ENCODE measurements around the gene NEUROD2.
A peak's percentile ranks its signal among the peaks of the same experiment; 100 is the strongest.

The NEUROD2 gene

DNA sequence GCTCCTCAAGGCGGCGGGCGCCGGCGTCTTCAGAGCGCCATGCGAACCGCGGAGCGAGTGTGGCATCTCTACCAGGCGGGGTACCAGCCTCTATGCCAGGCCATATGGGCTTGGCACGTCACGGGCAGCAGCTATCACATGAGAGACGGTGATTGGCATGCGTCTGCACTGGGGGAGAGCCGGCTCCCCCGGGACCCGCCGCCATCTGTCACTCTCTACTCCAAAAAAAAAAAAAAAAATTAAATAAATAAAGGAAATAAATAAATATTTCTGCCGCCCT is at the start of gene NEUROD2:
TSS of gene NEUROD2 (minus strand) at position 70 of the 280 bp plus-strand sequence. CDS start 1,321 bp downstream, outside the sequence.
- no peak for DNase-seq

DNA sequence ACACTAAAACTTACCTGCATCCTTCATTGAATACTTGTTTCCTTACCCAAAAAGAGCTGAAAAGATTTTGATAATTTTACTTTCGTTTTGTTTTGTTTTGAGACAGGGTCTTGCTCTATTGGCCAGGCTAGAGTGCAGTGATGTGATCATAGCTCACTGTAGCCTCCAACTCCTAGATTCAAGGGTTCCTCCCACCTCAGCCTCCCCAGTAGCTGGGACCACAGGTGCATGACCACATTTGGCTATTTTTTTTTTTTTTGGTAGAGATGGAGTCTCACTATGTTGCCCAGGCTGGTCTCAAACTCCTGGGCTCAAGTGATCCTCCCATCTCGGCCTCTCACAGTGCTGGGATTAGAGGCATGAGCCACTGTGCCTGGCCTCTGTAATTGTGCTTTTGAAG is 47.4 kb upstream of the NEUROD2 start:
- no peak for DNase-seq

DNA sequence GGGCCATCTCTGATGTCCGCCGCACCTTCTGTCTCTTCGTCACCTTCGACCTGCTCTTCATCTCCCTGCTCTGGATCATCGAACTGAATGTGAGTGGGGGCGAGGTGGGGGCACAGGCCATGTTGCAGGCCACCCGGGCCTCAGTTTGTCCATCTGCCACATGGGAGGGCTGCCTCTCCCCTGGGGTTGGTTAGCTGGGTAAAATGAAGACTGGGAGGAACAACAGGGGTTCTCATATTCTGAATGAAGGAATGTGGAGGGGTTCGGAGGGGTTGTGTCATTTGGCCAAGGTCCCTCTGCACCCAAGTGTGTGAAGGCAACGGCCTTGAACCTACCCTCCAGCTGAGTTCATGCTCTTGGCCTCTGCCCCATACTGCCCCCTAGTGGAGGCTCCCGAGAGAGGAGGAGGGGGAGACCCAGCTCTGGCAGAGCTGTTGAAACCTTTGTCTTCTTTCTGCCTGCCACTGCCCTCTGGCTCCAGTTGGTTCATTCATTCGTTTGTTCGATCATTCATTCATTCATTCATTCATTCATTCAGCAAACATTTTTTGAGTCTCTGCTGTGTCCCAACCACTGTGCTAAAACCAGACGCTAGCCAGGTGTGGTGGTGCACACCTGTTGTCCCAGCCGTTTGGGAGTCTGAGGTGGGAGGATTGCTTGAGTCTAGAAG is 46.1 kb upstream of the NEUROD2 start:
- DNase-seq, result peak; percentile 18

DNA sequence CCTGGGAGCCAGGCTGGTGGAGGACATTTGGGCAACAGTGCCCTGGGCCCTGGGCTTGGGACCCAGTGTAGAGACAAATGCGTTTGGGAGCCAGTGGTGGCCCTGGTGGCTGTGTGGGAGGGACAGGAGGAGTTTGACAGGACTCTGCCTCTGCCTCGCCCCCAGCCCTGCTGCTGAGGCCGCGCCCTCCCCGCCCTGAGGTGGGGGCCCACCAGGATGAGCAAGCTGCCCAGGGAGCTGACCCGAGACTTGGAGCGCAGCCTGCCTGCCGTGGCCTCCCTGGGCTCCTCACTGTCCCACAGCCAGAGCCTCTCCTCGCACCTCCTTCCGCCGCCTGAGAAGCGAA is 45.6 kb upstream of the NEUROD2 start:
- DNase-seq, result no peak

DNA sequence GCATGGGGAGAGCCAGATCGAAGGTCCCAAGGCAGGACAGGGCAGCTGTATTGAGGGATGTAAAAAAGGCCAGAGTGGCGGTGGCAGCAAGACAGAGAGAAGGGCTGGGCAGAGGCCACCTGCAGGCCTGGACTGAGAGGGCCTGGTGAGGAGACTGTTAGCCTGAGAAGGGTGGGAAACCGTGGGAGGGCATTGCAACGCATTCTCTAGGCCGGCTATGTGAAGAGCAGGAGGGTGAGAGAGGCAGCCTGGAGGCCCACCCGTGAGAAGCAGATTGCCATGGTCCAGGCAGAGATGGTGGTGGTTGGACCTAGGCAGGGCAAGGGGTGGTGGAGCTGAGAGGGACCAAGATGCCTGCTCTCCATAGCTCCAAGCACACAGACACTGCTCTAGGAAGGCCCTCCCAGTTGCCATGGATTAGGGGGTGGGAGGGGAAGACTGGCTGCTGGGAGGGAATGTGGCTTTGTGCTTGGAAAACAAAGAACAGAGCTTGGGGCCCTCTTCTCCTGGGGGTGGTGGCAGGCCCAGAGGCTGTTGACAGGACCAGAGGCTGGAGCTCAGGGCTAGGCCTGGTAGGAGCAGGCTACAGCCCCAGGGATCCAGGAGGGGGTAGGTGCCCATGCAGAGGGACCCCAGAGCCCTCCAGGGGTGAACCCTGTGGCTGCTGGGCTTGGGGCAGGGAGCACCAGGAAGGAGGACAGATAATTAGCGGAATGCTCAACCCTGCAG is 45.0 kb upstream of the NEUROD2 start:
- DNase-seq, result no peak

DNA sequence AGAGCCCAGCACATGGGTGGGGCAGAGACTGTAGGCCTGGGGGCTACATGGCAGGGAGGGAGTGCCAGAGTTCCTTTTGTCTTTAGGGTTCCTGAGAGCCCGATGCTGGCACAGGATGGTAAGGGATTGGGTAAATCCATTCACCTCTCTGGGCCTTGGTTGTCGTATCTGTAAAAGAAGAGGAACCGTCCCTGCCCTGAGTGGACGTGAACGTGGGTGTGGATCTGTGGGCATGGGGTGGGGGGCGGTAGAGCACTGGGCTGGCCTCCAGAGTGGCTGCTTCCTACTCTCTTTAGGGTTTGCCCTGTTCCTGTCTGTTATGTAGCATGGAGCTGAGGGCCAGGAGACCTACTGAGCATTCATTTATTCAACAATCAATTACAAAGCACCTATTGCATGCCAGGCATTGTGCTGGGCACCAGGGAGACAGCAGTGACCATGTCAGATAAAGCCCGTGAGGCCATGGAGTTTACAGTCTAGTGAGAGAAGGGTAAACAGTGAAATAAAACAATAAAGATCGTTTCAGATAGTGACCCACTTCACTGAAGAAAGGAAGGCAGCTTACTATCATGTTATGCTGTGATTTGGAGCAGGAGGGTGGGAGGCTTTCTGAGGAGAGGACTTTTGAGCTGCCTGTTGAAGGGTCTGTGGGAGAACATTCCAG is 44.3 kb upstream of the NEUROD2 start:
- DNase-seq, result no peak

DNA sequence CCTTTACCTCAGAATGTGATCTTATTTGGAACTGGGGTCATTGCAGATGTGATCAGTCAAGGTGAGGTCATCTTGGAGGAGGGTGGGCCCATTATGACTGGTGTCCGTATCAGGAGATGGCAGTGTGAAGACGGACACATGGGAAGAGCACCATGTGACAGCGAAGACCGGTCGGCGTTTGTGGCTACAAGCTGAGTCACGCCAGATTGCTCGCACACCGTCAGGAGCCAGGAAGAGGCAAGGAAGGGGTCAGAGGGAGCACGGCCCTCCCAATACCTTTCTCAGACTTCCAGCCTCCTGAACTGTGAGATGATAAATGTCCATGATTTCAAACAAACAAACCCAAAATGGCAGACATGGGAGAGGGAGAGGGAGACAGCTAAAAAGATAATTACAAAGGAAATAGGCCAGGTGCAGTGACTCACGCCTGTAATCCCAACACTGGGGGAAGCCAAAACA is 42.4 kb upstream of the NEUROD2 start:
- DNase-seq, result no peak

DNA sequence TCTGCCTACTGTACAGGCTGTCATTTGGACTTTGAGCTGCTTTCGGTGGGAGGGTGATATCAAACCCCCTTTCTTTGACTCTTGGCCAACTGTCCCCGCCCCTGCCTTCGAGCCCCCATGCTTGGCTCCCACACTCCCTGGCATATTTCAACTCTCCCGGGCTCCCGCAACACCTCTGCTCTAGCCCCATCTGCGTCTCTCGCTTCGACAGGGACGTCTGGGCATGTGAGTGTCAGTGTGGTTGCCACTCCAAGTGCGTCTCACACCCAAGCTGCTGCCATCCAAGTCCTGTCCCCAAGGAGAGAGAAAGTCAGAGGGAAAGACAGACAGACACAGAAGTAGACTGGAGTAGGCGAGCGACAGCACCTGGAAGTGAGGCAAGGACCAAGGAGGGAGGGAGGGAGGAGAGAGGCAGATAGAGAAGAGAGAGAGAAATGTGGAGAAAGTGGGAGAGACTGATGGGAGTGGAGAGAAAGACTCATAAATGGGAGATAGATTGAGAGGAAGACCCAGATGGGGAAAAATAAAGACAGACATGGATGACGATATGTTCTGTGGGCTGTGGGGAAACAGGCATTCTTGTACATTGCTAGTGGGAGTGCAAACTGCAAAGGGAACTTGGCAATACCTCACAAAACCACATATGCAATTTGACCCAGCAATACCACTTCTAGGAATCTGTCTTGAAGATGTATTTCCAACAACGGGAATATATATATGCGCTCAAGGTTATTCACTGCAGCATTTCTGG is 41.1 kb upstream of the NEUROD2 start:
- DNase-seq, result no peak

DNA sequence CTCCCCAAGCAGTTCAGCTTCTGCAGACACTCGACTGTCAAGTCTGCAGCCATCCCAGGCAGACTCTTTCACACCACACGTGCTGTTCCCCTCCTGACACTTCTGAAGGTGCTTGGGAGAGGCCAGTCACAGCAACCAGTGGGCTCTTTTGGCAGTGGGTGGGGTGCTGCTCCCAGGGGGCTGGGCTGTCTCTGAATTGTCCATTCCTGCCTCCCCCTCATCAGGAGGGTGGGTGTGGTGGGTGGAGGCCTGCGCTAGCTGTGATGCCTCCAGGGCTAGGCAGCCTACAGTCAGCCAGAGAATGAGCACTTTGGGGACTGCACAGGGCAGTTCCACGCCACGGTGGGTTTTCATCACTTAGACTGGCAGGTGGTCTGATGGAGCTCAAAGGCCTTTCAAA is 39.5 kb upstream of the NEUROD2 start:
- DNase-seq, result no peak

DNA sequence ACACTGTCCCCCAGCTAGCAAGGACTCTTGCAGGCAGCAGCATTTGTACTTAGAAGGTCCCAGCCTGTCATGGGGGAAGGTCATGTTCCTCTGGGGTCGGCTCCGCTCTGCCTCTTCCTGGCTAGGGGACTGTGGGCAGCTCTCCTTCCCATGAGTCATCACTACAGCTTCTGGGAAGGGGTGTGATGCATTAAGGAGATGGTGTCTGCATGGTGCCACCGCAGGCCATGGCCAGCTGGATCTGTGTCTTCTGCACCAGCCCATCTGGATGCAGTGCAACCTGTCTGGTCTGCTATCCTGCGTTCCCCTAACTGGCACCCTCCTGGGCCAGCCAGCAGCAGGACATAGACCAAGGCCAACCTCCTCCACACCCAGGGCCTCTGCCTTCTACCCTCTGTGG is 35.6 kb upstream of the NEUROD2 start:
- DNase-seq, result no peak

DNA sequence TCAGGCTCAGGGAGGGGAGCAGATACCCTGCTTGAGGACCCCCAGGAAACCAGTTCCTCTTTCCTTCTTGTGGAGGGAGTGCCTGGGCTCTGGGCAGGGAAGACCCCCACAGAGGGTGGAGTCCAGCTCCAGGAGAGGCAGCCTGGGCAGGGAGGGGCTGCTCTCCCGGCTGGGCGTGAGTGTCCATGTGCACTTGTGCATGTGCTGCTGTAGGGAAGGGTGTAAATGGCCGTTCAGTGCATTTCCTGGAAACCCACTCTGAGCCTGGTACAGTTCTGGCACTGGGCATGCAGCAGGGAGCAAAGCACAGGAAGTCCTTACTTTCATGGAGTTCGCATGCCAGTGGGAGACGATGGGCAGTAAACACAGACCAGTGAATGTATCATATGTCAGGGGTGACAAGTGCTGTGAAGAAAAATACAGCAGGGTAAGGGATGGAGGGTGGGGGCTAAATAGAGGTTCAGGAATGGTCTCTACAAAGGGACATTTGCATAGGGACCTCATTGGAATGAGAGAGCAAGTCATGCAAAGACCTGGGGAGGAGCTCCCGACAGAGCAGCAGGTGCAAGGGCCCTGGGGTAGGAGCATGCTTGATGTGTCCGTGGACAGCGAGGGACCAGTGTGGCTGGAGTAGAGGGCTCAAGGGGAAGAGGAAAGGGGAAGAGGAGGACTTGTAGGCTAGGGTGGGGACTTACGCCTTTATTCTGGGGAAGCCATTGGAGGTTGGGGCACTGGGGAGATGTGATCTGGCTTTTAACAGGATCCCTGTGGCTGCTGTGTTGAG is 34.8 kb upstream of the NEUROD2 start:
- no peak for DNase-seq

DNA sequence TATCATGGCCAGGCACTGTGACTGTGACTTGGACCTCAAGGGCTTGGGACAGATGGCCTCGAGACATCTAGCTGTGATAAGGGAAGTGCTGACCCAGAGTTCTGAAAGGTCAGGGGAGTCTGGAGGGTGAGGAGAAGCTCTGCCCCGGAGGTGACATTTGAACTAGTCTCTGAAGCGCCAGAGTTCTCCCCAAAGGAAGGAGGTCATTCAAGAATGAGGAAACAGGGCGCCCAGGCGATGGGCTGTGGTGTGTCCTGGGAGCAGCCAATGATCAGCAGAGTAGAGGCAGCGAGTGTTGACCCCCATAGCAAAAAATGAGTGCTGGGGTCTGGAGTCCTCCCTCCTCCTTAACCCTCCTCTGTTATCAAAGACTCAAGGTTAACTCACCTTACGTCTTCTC is 34.2 kb upstream of the NEUROD2 start:
- no peak for DNase-seq

DNA sequence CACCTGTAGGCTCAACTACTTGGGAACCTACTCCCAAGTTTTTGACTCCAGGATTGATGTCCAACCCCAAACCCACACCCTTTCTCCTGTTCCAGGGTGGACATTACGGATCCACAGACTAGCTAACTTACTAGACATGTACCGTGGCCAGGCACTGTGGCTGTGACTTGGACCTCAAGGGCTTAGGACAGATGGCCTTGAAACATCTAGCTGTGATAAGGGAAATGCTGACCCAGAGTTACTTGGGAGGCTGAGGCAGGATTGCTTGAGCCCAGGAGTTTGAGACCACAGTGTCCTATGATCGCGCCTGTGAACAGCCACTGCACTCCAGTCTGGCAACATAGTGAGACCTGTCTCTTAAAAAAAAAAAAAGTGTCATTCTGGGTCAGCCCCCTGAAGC is 33.4 kb upstream of the NEUROD2 start:
- DNase-seq, result no peak

DNA sequence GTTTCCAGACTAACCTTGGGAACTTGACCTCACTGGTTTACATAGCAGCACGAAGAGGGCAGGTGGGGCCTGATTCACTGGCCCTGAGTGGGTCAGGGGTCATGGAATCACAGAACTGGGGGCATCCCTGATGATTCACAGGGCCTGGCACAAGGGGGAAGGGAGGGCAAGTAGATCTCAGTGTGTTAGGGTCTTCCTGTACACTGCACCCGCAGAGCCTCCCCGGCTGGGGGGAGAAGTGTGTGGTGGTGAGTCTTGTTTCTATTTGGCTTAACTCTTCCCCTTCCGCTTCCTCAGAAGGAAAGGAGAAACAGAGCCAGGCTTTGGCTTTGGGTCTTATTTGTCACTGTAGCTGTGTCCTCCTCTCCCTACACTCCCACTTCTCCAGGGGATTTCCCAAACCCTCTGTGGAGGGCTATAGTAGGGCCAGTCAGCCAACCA is 32.9 kb upstream of the NEUROD2 start:
- no peak for DNase-seq

DNA sequence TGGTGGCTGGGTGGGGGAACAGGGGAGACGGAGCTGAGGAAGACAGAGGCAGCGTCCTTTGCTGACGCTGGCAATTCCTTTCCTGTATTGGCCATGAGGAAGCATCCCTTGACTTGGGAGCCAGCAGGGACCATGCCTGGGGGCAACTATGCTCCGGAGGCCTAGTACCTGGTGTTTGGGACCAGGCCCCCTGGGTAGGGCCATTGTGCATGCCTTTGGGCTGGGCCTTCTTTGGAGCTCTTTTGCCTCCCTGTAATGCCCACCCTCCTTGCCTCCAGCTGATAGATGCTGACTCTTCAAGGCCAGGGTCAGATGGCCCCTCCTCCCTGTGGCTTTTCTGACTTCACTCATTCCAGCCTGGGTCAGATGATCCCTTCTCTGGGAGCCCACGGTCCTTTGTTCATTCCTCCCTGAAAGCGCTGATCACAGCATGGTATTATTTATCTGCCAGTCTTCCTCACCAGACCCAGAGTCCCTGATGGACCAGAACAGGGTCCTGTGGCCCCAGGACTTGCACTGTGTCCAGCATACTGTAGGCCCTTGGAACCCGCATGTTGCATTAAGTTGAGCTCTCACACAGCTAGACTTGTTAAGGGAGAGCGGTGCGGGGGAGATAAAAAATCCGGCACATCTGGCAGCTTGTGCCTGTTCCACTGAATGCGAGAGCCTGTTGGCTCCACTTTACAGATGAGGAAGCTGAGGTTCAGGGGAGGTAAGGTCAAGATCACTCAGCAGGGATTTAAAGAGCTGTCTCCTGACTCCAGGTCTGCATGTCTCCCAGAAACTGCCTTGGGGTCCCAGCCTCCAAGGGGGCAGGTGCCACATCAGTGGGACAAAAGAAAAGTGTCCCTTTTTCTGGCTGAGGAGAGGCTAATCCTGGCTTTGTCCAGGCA is 32.1 kb upstream of the NEUROD2 start:
- no peak for DNase-seq

DNA sequence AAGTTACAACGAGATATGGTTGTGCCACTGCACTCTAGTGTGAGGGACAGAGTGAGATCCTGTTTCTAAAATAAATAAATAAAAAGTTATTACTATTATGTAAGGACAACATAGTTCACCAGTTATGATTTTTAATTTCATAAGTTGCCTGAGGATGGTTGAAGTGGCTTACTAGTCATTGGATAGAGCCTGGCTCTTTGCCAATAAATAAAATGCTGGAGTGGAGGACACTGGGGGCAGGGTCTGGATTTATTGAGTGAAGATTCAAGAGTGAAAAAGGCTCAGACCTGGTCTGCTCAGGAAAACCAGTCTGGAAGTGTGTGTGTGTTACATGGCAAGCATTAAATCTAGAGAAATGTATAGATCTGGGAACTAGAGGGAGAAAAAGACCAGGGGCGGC is 31.3 kb upstream of the NEUROD2 start:
- DNase-seq, result no peak

DNA sequence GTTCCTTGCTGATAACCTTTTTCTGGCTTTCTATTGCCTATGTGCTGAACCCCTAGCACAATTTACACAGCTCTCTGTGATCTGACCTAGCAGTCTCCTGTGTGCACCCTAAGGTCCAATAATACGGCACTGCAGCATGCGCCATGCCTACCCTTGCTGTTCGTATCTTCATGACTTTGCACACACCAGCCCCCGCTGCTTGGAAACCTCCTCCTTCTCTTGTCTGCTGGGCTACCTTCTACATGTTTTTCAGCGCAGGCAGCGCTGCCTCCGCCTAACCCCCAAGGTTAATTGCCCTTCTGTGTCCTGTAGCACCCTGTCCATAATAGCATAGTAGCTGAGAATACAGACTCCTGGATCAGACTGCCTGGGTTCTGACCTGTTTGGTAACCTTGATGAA is 30.6 kb upstream of the NEUROD2 start:
- DNase-seq, result no peak

DNA sequence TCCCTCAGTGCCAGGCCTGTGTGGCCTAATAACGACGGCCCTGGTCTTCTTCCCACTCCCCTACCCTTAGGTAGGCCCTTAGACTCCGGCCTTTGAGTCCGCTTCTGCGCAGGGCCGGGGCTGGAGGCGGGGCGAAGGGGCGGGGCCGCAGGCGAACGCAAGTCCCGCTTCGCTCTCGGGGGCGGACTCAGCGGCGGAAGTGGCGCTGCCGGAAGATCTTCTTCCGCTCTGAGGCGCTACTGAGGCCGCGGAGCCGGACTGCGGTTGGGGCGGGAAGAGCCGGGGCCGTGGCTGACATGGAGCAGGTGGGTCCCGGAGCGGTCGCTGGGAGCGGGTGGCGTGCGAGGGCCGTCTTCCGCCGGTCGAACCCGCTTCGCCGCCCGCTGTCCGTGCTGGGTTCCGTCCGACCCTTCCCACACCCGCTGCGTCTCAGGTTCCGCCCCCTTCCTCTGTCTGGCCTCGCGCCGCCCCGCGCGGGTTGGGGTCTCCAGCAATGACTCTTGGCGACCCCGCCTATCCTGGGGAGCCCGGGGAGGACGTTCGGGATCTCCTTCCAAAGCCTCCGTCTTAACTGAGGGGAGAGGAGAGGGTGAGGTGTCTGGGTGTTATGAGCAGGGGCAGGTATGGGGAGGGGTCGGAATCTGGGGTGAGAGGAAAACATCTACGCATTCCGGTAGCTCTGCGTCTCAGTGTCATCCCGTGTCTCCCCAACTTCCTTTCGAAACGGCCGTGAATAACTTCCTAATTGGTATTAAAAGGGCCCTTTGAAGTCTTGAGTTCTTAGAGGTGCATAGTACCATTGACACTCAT is 29.4 kb upstream of the NEUROD2 start, which contains the start of gene STARD3:
TSS of gene STARD3 (plus strand) at position 218 of the 810 bp plus-strand sequence. CDS start 16,388 bp downstream, outside the sequence.
- DNase-seq, result peak; percentile 91

DNA sequence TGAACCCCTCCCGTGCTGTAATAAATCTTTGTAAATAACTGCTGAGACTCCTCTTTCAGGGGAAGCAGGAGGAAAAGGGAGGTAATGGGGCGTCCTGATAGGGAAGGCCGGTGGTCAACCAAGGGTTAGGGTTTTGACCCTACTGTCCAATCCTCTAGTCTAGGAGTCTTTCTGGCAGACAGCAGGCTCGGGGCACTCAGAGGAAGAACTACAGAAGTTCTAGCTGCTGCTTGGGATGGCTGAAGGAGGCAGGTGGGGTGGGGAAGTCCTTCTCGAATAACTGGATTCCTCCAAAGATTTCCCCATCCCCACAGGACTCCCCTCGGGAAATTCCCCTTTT is 28.8 kb upstream of the NEUROD2 start:
- DNase-seq, result no peak

DNA sequence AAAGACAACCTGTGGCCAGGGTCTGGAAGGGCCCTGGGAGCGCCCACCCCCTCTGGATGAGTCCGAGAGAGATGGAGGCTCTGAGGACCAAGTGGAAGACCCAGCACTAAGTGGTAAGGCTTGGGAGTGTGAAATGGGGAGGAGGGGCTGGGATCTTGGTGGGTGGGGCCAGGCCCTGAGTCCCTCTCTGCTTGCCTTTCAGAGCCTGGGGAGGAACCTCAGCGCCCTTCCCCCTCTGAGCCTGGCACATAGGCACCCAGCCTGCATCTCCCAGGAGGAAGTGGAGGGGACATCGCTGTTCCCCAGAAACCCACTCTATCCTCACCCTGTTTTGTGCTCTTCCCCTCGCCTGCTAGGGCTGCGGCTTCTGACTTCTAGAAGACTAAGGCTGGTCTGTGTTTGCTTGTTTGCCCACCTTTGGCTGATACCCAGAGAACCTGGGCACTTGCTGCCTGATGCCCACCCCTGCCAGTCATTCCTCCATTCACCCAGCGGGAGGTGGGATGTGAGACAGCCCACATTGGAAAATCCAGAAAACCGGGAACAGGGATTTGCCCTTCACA is 28.0 kb upstream of the NEUROD2 start:
- DNase-seq, result no peak
